Loucy (cell line): ENCODE measurements around the gene TM9SF1.

Source experiments
- CTCF ChIP-seq: fragments of 200-600 bp; sonication (generic); conservative IDR thresholded peaks from 2 replicates; pipeline ENCODE4 v1.5.1; 2014; ENCODE audit warnings: mild to moderate bottlenecking, antibody characterized with exemption, low read length
- EZH2phosphoT487 ChIP-seq: fragments of 200-600 bp; IDR thresholded peaks from 2 replicates; pipeline ENCODE4 v1.6.1; 2018; ENCODE audit warnings: antibody characterized with exemption, mild to moderate bottlenecking, moderate library complexity, borderline replicate concordance

GRCh38 chr14:24231263-24232120, 36.3 kb upstream of the TM9SF1 start:
- TF ChIP-seq CTCF (no peak), EZH2phosphoT487 (no peak)
